Heart left ventricle (tissue), 13 donors: ENCODE results near the gene PLCXD3.

Experiments used
- CTCF ChIP-seq, 12 donors: fragments of 200-600 bp; sonication (generic) in 4 of 12; IDR thresholded peaks; one replicate each; pipeline versions ENCODE4 v1.5.0 to v1.8.0; 2018 to 2022; ENCODE audit warnings: antibody characterized with exemption in 12 of 12, mild to moderate bottlenecking in 5 of 12
- POLR2A ChIP-seq, 2 donors: fragments of 450-650 bp; IDR thresholded peaks; one replicate each; pipeline ENCODE4 v1.6.1; 2017; ENCODE audit warnings: antibody characterized with exemption in 2 of 2, mild to moderate bottlenecking in 2 of 2, moderate library complexity in 2 of 2
- donor health status: ischemic (EF 13 %, LVEDD 7.1; RV severe dilation, severe dysfunction).
- donor health status: DM: no; HTN: yes; CAD: no.
- donor health status: DM: no; HTN: no; CAD: no.
- donor health status: ischemic (EF 25% LVEDD 6.9; RV normal size, moderate dysfunction).
- donor health status: ischemic (EF 25% LVEDD 5.7; RV mildly dilated, moderate dysfunction).
- donor health status: ischemic (EF 35%, LVEDD 5.7; RV mildly dilated, moderate dysfunction).
- donor health status: nonischemic (EF 11% LVEDD 7.7; RV severe dilation, severe dysfunction).
- donor health status: DM: yes; HTN: yes; CAD: no.
- donor health status: PGD.
- donor health status: ischemic (EF 29% LVEDD 5.4; RV normal size, mild dysfunction).
- donor health status: nonischemic (EF 23%, LVEDD 6.1; RV moderate dilation, normal function).

GRCh38 chr5:41305056-41305455 lies 205.3 kb downstream of the PLCXD3 start:
- no peak for TF ChIP-seq CTCF (IDR thresholded peaks at IDR 0.05)
- no peak for TF ChIP-seq POLR2A (IDR thresholded peaks at IDR 0.05)
